Liver (tissue), 9 donors: Measurements from ENCODE around the gene ACKR2. TPM values are rescaled to one million over a fixed set of nuclear protein-coding genes. Genes with fewer than 3 reads are reported as not detected.

ENCODE experiments used
- DNase-seq: peaks from one replicate; pipeline ENCODE4 v3.0.0-alpha.2; 2017; ENCODE audit warnings: low spot score
- H3K27ac ChIP-seq, 2 donors: one replicate each; pipeline ENCODE4 v1.7.0; 2013; ENCODE audit warnings: inconsistent platforms in 2 of 2, low read length in 2 of 2, control low read depth in 1 of 2, low read depth in 1 of 2, mild to moderate bottlenecking in 1 of 2
- H3K27me3 ChIP-seq, 4 donors: one replicate each; pipeline versions ENCODE4 v1.6.1 to v1.7.0; 2013; ENCODE audit warnings: low read length in 3 of 4, inconsistent platforms in 1 of 4, mild to moderate bottlenecking in 1 of 4, moderate library complexity in 1 of 4; ENCODE audit not compliant: control insufficient read depth in 4 of 4, insufficient read depth in 4 of 4
- H3K36me3 ChIP-seq, 4 donors: one replicate each; pipeline versions ENCODE4 v1.6.1 to v1.7.0; 2013; ENCODE audit warnings: low read length in 3 of 4, mild to moderate bottlenecking in 3 of 4, low read depth in 1 of 4, moderate library complexity in 1 of 4; ENCODE audit not compliant: control insufficient read depth in 4 of 4, insufficient read depth in 3 of 4
- H3K4me1 ChIP-seq, 4 donors: one replicate each; pipeline versions ENCODE4 v1.6.1 to v1.7.0; 2013; ENCODE audit warnings: low read length in 3 of 4, mild to moderate bottlenecking in 3 of 4, moderate library complexity in 1 of 4; ENCODE audit not compliant: control insufficient read depth in 4 of 4, insufficient read depth in 4 of 4
- H3K4me3 ChIP-seq, 3 donors: one replicate each; pipeline versions ENCODE4 v1.6.1 to v1.7.0; 2013; ENCODE audit warnings: low read length in 3 of 3, control low read depth in 1 of 3, low read depth in 1 of 3, mild to moderate bottlenecking in 1 of 3
- H3K9ac ChIP-seq, 2 donors: one replicate each; pipeline ENCODE4 v1.7.0; 2013; ENCODE audit warnings: low read length in 2 of 2, mild to moderate bottlenecking in 2 of 2, moderate library complexity in 2 of 2, control low read depth in 1 of 2, low read depth in 1 of 2
- H3K9me3 ChIP-seq, 4 donors: one replicate each; pipeline versions ENCODE4 v1.6.1 to v1.7.0; 2013; ENCODE audit warnings: low read length in 3 of 4; ENCODE audit not compliant: control insufficient read depth in 4 of 4
- ATF3 ChIP-seq: IDR thresholded peaks from 2 replicates; pipeline ENCODE4 v1.6.1; 2016; ENCODE audit warnings: antibody characterized with exemption
- CTCF ChIP-seq: fragments of 150-350 bp; IDR thresholded peaks from 2 replicates; pipeline ENCODE4 v1.5.1; 2017; ENCODE audit warnings: improper control_type of control experiment, low read depth, low read length; ENCODE audit not compliant: missing input control
- EGR1 ChIP-seq, 2 donors: IDR thresholded peaks; 2 replicates each; pipeline ENCODE4 v1.6.1; 2016 to 2018; ENCODE audit warnings: antibody characterized with exemption in 2 of 2, low read depth in 2 of 2
- FOXA1 ChIP-seq: IDR thresholded peaks from 2 replicates; pipeline ENCODE4 v1.6.1; 2016; ENCODE audit warnings: antibody characterized with exemption
- FOXA2 ChIP-seq: IDR thresholded peaks from 2 replicates; pipeline ENCODE4 v1.6.1; 2016; ENCODE audit warnings: antibody characterized with exemption
- GABPA ChIP-seq, 2 donors: IDR thresholded peaks in 1 of 2; conservative IDR thresholded peaks in 1 of 2; 2 replicates each; pipeline ENCODE4 v1.6.1; 2016; ENCODE audit warnings: antibody characterized with exemption in 2 of 2, mild to moderate bottlenecking in 1 of 2, moderate library complexity in 1 of 2
- HNF4A ChIP-seq, 2 donors: conservative IDR thresholded peaks; 2 replicates each; pipeline ENCODE4 v1.6.1; 2016; ENCODE audit warnings: antibody characterized with exemption in 2 of 2, mild to moderate bottlenecking in 2 of 2
- HNF4G ChIP-seq: IDR thresholded peaks from 2 replicates; pipeline ENCODE4 v1.6.1; 2016; ENCODE audit warnings: antibody characterized with exemption
- JUND ChIP-seq, 2 donors: IDR thresholded peaks; 2 replicates each; pipeline ENCODE4 v1.6.1; 2016; ENCODE audit warnings: antibody characterized with exemption in 2 of 2
- MAX ChIP-seq: IDR thresholded peaks from 2 replicates; pipeline ENCODE4 v1.6.1; 2016; ENCODE audit warnings: antibody characterized with exemption
- NR2F2 ChIP-seq: IDR thresholded peaks from 2 replicates; pipeline ENCODE4 v1.6.1; 2016; ENCODE audit warnings: antibody characterized with exemption
- RAD21 ChIP-seq, 2 donors: IDR thresholded peaks; 2 replicates each; pipeline ENCODE4 v1.6.1; 2016; ENCODE audit warnings: antibody characterized with exemption in 2 of 2, mild to moderate bottlenecking in 2 of 2
- REST ChIP-seq: IDR thresholded peaks from 2 replicates; pipeline ENCODE4 v1.6.1; 2016; ENCODE audit warnings: antibody characterized with exemption, mild to moderate bottlenecking
- RXRA ChIP-seq, 2 donors: IDR thresholded peaks; 2 replicates each; pipeline ENCODE4 v1.6.1; 2017 to 2018; ENCODE audit warnings: antibody characterized with exemption in 2 of 2, mild to moderate bottlenecking in 1 of 2
- SP1 ChIP-seq: IDR thresholded peaks from 2 replicates; pipeline ENCODE4 v1.6.1; 2018; ENCODE audit warnings: antibody characterized with exemption, mild to moderate bottlenecking
- TAF1 ChIP-seq: conservative IDR thresholded peaks from 2 replicates; pipeline ENCODE4 v1.6.1; 2016; ENCODE audit warnings: antibody characterized with exemption, mild to moderate bottlenecking
- YY1 ChIP-seq: IDR thresholded peaks from 2 replicates; pipeline ENCODE4 v1.6.1; 2016; ENCODE audit warnings: antibody characterized with exemption, mild to moderate bottlenecking
- ZBTB33 ChIP-seq: IDR thresholded peaks from 2 replicates; pipeline ENCODE4 v1.6.1; 2016; ENCODE audit warnings: antibody characterized with exemption
- WGBS: extraction: QIAGEN DNeasy Blood & Tissue Kit; methylation state at CpG from one replicate; pipeline ENCODE4 v1.1.7; 2013; 5-methylcytosine and 5-hydroxymethylcytosine counted together
- polyA plus RNA-seq, 2 donors: library from polyadenylated mRNA; stranded (reverse) in 1 of 2; unstranded in 1 of 2; fragments of 200-250 nt in 1 of 2; fragments of >200 nt in 1 of 2; fragmentation: Nextera tagmentation in 1 of 2; extraction: Ambion mirVana in 1 of 2; gene quantifications; one replicate each; pipeline versions ENCODE4 v1.2.1 to v1.2.3, GENCODE V29; 2013 to 2015
- total RNA-seq, 2 donors: library from RNA; depleted of rRNA; stranded (reverse); fragments of >200 nt; gene quantifications; one replicate each; pipeline ENCODE4 v1.2.3, GENCODE V29; 2014
- donor health status: healthy.
- donor health status: healthy.
- donor health status: healthy.
- donor health status: healthy.
- donor health status: healthy.

ACKR2 gene
- total and polyA plus RNA-seq, 4 donors, result 7.3 to 19.3 (median 10.8) TPM

- WGBS, result 47% methylated on average over 5 of the region's 5 CpGs
Measured at GRCh38 chr3:42846685-42847522, 37.7 kb downstream of the ACKR2 start.

More at GRCh38 chr3:42846685-42847522, 37.7 kb downstream of the ACKR2 start:
- Histone ChIP-seq H3K9ac (peak overlapping the region in 1 of 2 donors; percentile 24), H3K36me3 (no peaks in the 10 kb centered on the region), H3K27ac (peak overlapping the region; percentile 49 to 63), H3K4me3 (no peak overlapping the region), H3K4me1 (peaks cover 19 to 33% (median 26%) of the 10 kb centered on the region in 4 donors), H3K9me3 (no peaks in the 10 kb centered on the region), H3K27me3 (no peaks in the 10 kb centered on the region)
- no peak for TF ChIP-seq EGR1 (IDR thresholded peaks at IDR 0.05; ENCODE audit: low read depth in 2 of 2)
- no peak for TF ChIP-seq GABPA (IDR thresholded peaks at IDR 0.05 in 1 of 2, conservative IDR thresholded peaks at IDR 0.05 in 1 of 2)
- TF ChIP-seq ATF3, result no peak
- TF ChIP-seq JUND (IDR thresholded peaks at IDR 0.05), result peak in 1 of 2 donors; percentile 1
- TF ChIP-seq HNF4A (conservative IDR thresholded peaks at IDR 0.05), result peak; percentile 30 to 45
- TF ChIP-seq RAD21 (IDR thresholded peaks at IDR 0.05), result peak in 1 of 2 donors; percentile 16
- TF ChIP-seq REST, result no peak
- no peak for TF ChIP-seq CTCF
- peak; percentile 23 to 46 for TF ChIP-seq RXRA (IDR thresholded peaks at IDR 0.05)
- no peak for TF ChIP-seq FOXA2
- no peak for TF ChIP-seq NR2F2
- no peak for TF ChIP-seq HNF4G
- no peak for TF ChIP-seq TAF1
- peak; percentile 40 for TF ChIP-seq SP1
- peak; percentile 29 for TF ChIP-seq MAX
- no peak for TF ChIP-seq YY1
- TF ChIP-seq ZBTB33, result no peak
- TF ChIP-seq FOXA1, result no peak
- DNase-seq, result peak; percentile 49
